Measurements from ENCODE around the gene PRR18. TPM values are rescaled to one million over a fixed set of nuclear protein-coding genes. Genes with fewer than 3 reads are reported as not detected.

Gene PRR18
- total and polyA plus RNA-seq, 9 of the 15 experiments (the other 6 are each of a cell fraction or from before 2014, with no cell fraction given) = not detected

GRCh38 chr6:166351715-166352285 lies 43.6 kb upstream of the PRR18 start (continued):
- TF ChIP-seq KAT7 (CRISPR knock-in tag; IDR thresholded peaks at IDR 0.05; ENCODE audit: borderline replicate concordance) (no peak), HMG20A (CRISPR knock-in tag; conservative IDR thresholded peaks at IDR 0.05) (no peak), ZNF398 (CRISPR knock-in tag; IDR thresholded peaks at IDR 0.05) (no peak), RCOR1 (IDR thresholded peaks at IDR 0.05; ENCODE audit: borderline replicate concordance in 1 of 2, low read depth in 2 of 2, low read length in 2 of 2) (0 out of 4 replicates have a peak, but pooled peaks of 1 of the 2 experiments have one; percentile 20), ATF1 (CRISPR knock-in tag; IDR thresholded peaks at IDR 0.05) (no peak), ATF1 (tag; IDR thresholded peaks at IDR 0.05) (peak; percentile 25; the same call in 1 of the 2 replicates), ATF7 (IDR thresholded peaks at IDR 0.05) (0 out of 2 replicates have a peak, but pooled peaks have one; percentile 33), CREM (IDR thresholded peaks at IDR 0.05; ENCODE audit: low read depth) (peak; percentile 44; the same call in 1 of the 2 replicates), POU5F1 (IDR thresholded peaks at IDR 0.05; ENCODE audit: borderline replicate concordance, low read depth, low read length, partially characterized antibody) (no peak), SOX6 (IDR thresholded peaks at IDR 0.05) (peak; percentile 17; the same call in 1 of the 2 replicates), THRB (CRISPR knock-in tag; conservative IDR thresholded peaks at IDR 0.05) (no peak), ZNF449 (CRISPR knock-in tag; IDR thresholded peaks at IDR 0.05) (no peak), TEAD2 (tag; IDR thresholded peaks at IDR 0.05) (no peak), SPI1 (IDR thresholded peaks at IDR 0.05; ENCODE audit: borderline replicate concordance, low read depth, low read length) (peak; percentile 98), DLX4 (CRISPR knock-in tag; IDR thresholded peaks at IDR 0.05) (no peak), ZNF354B (CRISPR knock-in tag; IDR thresholded peaks at IDR 0.05) (no peak), ZBTB34 (CRISPR knock-in tag; IDR thresholded peaks at IDR 0.05) (no peak), RAD51 (IDR thresholded peaks at IDR 0.05; ENCODE audit: borderline replicate concordance, low read depth) (no peak), CEBPG (CRISPR knock-in tag; IDR thresholded peaks at IDR 0.05) (no peak), CEBPG (tag; conservative IDR thresholded peaks at IDR 0.05 in 1 of 2, IDR thresholded peaks at IDR 0.05 in 1 of 2) (no peak), ZNF561 (CRISPR knock-in tag; conservative IDR thresholded peaks at IDR 0.05) (no peak), ZC3H11A (IDR thresholded peaks at IDR 0.05; ENCODE audit: low read depth, low read length) (no peak), ZNF174 (CRISPR knock-in tag; IDR thresholded peaks at IDR 0.05) (no peak), NFYB (IDR thresholded peaks at IDR 0.05; ENCODE audit: extremely low read depth, insufficient read length) (peak; percentile 34)

Measured in K562 (cell line).